NCI-H82 (cell line): ENCODE measurements around the gene WNT3.
"Not testable (repeated sequence)": the region's sequence is repeated elsewhere in the genome, so short reads cannot be mapped to it uniquely, and the experiment has no call there.

Experiments
- DNase-seq: peaks from one replicate; lab custom pipeline; 2025; lab: John Stamatoyannopoulos, UW

Gene WNT3

DNA sequence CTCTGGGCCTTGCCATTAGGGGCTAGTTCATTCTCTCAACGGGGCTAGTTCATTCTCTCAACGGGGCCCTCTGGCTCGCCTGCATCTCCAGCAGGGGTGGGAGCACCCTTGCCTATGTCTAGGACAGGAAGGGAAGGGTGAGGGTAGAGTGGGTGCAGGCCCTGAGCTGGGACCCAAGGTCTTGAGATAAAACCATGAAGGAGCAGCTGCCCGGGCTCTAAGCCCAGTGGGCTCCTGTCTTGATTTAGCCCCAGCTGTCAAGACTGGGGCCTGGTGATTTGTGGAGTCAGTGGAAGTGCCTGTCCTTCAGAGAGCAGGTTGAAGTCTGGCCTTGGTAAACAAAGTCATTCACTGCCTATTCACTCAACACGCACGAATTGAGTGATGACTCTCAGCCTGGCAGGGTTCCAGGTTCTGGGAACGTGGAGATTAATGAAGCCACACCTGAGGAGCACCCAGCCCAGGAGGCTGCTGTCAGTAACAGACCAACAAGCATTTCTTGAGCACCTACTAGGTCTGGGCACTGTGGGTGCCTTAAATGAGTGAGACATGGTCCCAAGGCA lies 35.4 kb downstream of the WNT3 start:
- DNase-seq, result peak; percentile 38

DNA sequence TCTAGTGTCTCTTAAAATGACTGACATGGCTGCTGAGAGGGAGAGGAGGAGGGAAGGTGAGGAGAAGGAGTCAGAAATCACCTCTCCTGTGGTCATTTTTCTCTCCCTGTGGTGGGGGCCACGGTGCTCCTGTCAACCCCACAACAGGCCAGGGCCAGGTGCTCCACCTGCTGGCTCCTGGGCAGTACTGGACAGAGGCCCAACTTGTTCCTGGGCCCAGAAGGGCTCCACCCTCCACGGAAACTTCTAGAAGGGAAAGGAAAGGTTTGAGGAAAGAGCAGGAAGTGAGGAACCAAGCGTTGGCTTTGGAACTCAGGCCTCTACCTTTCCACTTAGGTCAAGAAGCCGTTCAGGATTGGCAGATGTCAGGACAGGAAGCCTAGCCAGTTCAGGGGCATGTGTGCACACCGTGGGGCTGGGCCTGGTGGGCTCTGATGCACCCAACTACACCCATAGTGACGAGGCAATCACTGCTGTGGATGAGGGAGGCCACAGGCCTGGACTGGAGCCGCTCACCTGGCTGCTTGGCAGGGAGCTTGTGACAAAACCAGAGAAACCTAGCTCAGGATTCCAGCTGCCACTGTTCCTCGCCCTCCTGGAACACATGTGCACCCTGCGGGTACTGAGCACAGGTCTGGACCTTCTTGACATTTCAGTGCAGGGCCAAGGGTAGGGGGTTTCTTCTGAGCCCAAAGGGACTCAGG lies 36.1 kb downstream of the WNT3 start:
- DNase-seq, result peak; percentile 53

DNA sequence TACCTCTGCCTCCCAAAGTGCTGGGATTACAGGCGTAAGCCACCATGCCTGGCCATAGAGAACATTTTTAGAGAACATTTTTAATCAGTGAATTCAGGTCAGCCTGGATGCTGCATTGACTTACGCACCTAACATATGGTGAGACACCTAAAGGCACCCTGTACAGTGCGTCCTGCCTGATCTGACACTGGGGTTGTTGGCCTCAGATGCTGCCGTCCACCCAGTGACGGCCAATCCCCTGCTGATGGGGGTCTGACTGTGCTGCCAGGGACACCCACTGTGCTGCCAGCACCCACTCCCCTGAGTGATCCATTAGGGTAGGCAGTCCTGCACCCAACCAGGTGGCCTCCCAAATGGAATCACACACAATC lies 38.5 kb downstream of the WNT3 start:
- no peak for DNase-seq

GRCh38 chr17:46777943-46778915 lies 40.3 kb downstream of the WNT3 start:
- no peak for DNase-seq

DNA sequence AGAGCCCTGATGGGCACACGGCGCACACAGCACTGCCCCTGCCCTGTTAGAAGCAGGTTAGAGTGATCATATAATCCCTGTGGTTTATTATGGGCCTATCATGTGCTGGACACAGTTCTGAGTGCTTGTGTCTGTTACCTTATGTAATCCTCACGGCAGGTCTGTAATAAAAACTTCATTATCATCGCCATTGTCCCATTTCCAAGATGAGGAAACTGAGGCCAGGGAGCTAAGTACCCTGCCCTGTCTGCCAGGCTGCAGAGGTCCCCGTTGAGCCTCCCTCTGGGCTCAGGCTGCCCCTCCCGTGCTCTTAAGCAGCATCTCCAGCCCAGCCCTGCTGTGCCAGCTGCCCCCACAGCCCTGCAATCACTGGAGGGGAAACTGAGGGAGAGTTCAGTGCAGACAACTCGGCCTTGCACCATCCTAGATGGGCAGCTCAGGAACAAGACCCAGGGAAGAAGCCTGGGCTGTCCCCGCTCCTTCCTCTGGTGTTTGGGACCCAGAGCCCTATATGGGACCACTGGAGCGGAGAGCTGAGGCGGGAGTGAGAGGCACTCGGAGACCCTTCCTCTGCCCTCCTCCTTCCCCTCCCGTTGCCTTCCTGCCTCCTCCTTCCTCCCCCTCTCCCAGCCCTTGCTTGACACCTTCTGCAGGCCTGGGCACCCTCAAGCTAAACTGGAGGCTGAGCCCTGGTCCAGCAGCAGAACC lies 42.0 kb downstream of the WNT3 start:
- no peak for DNase-seq

GRCh38 chr17:46774108-46774737 lies 44.3 kb downstream of the WNT3 start:
- no peak for DNase-seq

DNA sequence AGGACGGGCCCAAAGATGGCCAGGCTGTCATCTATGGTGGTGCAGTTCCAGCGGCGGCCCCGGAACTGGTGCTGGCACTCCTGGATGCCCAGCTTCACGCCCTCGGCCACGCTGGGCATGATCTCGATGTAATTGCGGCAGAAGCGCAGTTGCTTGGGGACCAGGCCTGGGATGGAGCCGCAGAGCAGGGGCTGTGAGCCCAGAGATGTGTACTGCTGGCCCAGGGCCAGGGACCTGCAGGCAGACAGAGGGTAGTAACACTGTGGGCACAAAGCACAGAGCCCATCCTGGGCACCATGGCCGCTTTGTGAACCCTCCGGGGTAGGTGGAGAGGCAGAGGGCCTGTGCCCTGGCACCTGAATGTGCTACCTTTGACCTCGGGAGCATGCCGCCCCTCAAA lies 44.8 kb downstream of the WNT3 start:
- no peak for DNase-seq

DNA sequence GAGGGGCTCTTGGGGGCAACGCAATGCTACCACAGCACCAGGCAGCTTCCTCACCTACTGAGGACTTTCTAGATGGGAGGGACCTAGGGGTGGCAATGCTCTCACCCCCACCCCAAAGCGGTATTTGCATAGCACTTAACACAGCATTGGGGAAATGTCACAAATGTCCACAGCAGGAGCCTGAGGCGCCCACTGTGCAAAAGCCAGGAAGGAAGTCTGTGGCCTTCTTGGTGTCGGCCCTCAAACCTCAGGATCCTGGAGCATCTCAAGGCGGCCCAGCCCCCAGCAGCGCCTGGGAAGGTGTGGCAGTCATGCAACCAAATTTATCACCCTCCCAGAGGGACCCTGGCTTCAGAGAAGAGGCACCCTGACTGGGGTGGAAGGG lies 45.3 kb downstream of the WNT3 start:
- DNase-seq, result no peak

DNA sequence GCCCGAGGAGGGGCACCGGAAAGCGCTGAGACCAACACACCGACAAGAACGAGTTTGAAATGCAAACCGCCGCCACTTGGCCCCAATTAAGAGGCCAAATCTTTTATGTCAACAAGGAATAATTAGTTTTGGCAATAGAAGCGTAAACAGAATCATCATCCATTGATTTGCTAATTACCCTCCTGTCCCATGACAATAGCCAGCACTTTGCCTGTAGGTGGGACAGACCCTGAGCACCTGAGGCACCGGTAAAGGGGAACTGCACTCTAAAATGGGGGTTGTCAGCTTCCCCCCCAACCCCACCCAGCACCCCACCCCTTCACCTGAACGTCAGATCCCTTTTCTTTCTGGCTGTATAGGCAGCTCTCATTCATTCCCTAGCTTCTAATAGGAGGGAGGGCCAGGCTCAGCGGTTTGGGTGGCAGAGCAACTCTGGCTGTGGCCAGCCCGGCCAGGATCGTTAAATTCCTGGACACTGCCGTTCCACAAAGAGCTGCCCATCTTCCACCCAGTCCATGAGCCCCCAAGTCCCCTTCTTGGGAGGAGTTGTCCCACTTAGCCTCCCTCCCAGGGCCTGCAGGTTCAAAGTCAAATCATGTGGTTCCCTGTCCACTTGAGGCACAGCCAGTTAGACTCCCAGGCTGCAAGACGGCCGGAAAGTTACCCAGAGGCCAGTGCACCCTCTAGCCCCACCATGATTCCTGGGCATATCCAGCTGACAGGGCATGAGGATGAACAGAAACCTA lies 45.8 kb downstream of the WNT3 start:
- no peak for DNase-seq

DNA sequence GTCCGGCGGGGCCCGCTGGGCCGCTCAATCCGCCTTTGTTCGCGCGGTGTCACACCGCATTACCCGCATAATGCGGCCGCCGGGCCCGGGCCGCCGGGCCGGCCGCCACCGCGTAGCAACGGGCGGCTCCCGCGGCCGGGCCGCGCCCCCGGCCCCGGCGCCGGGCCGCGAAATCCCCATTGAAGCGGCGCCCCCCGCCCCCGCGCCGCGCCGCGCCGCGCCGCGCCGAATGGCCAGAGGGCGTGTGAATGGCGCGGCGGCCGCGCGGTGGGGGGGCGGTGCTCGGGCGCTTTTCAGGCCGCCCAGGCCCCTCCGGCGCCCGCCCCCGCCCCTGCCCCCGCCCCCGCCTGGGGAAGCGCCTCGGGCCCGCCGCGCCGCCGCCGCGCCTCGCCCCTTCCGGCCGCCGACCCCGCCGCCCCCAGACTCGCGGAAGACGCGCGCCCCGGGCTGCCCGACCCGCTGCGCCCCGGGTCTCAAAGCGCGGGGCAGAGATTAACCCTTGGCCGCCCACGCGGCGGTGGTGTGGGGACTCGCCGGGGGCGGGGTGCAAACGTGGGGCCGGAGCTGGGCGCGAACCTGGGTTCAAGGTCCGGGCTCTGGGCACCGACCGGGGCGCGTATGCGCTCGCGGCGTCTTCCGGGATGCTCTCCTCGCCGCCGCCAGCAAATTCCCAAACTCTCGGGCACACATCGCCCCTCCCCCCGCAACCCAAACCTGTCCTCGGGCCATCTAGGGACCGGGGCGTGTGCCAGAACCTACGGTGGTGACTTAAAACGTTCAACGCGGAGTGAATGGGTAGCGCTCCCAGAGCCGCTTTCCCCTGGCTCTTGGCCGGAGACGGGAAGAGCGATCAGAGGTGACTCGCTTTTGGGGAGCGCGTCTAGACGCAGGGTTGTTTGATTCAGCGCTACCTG lies 46.7 kb downstream of the WNT3 start:
- DNase-seq, result peak; percentile 71

DNA sequence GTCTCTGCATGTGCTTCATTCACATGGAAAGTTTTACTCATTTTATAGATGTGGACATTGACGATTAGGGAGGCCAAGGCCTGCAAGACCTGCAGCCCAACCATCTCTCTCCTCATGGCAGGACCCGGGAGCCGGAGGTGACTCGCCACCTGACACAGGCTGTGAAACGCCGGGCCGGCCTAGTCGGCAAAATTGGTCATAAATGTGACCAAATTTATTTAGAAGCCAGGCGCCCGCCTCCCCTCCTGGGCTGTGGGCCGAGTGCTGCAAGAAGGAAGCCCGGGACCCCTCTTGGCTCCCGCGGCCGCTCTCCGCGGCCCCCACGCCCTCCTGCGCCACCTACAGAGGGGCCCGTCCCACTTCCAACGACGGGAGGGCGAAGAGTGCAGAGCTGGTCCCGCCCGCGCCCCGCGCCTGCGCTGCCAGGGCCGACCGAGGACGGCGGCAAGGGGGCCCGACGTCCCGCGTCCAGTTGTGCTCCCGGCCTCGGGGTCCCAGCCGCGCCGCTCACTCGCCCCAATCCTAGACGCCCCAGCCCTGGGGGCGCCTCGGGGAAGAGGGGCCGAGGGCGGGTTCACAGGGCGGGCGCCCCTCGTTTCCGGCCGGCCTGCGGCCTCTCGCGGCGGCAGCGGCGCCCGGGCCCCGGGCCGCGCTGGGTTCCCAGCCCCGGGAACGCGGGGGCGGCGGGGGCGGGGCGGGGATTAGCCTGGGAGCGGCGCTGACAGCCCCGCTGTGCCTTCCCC lies 47.5 kb downstream of the WNT3 start:
- DNase-seq, result peak; percentile 71

DNA sequence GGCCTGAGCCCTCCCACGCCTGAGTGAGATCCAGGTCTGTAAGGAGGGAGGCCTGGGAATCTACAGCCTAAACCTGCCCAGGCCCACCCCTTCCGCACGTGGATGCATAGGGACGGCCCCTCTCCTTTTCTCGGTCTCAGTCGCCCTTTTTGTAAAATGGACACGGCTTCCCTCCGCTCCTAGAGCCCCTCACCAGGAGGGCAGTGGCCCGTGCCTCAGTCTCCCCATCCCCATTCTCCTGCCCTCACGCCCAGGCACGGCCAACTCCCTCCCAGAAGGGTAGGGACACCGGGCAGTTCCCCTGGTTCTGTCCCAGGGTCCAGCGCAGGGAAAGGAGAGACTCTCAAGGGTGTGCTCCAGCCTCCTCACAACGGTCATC lies 48.1 kb downstream of the WNT3 start:
- no peak for DNase-seq

DNA sequence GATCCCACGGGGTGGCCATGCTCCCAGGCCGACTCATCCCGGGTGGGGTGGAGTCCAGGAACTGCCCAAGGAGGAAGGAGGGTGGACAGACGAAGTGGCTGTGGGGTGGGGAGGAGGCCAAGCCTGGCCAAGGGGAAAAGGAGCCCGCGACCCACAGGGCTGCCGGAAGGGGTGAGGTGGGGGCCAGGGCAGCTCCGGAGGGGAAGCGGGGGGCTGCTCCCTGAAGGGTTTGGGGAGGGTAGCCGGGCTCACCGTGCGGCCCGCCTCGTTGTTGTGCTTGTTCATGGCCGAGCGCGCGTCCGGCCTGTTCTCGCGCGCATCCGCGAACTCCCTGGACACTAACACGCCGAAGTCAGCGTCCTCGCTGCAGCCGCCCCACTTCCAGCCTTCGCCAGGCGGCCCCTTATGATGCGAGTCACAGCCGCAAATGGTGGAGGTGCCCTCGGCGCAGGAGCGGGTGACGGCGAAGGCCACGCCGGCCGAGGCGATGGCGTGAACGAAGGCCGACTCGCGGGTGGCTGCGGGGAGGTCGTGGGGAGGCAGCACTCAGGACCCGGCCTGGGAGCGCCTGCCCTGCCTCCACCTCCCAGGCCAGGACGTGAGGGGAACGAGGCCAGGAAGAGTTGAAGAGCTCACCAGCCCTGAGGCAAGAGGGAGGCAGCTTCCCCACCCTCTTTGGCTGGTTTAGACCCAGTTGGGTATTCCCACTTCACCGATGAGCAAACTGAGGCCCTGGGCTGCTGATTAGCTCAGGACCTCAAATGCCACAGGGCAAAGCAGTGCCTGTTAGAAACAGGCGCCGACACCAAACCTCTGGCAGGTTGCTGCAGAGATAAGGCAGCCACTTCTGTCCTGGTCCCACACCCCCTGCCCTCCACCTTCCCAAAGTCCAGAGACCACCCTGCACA lies 48.7 kb downstream of the WNT3 start:
- DNase-seq, result no peak

DNA sequence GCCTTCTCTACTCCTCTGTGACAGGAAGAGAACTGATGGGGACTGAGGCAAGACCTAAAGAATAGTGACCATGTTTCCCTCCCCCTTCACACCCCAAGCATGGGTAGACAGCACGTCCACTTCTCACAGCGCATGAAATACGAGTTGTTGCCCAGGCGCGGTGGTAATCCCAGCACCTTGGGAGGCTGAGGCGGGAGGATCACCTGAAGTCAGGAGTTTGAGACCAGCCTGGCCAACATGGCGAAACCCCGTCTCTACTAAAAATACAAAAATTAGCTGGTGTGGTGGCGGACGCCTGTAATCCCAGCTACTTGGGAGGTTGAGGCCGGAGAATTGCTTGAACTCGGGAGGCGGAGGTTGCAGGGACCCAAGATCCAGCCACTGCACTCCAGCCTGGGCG lies 49.6 kb downstream of the WNT3 start:
- not testable (repeated sequence) for DNase-seq

- DNase-seq, result no peak
Measured at GRCh38 chr17:46768540-46768870, 50.0 kb downstream of the WNT3 start.

DNA sequence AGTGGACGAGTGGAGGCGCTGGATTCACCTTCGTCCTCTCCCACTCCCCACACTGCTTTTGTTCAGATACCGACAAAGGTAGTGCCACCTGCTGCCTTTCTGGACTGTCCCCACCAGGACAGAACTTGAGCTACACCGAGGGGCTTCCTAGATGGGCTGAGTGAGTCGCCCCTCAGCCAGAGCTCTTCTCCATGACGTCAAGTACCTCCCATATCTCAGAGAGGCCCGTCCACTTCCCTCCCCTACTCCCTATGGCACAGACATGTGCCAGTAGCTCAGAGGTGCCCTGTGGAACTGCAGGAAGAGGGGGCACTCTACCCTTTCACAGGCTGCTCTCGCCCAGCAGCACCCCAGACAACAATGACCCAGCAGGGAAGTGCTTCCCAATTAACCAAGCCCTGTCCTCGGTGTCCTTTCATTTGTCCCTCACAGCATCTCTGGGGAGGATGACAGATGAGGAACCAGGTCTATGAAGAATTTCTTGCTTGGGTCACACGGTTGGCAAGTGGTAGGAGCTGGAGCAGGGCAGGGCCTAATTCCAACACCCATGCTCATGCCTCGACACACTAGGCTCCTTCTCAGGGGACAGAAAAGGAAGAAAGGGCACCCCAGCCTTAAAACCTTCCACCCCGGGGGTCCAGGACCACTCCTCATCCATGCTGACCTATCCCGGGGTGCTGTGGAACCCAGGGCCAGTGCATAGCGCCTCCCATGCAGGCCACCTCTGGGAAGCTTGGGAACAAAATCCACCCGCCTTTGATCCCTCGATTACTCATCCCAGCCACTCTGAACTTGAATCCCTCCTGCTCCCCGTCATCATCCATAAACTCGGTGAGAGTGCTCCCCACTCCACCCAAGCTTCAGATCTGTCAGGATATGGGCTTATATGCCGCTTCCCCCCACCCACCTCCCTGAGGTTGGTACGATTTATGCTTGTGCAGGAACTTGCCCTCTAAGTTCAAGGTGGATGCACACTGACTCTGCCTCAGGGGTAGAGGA lies 51.7 kb downstream of the WNT3 start:
- DNase-seq, result no peak

- no peak for DNase-seq
Measured at GRCh38 chr17:46765453-46765852, 53.0 kb downstream of the WNT3 start.
